Mucosa of rectum (tissue), 2 donors: ENCODE results near the gene SLC25A34.

Experiments used
- H3K27ac ChIP-seq, 2 donors: one replicate each; pipeline ENCODE4 v1.7.0; 2013; ENCODE audit warnings: inconsistent platforms in 2 of 2, low read depth in 2 of 2, low read length in 2 of 2
- H3K27me3 ChIP-seq, 2 donors: one replicate each; pipeline ENCODE4 v1.7.0; 2013; ENCODE audit warnings: low read length in 2 of 2; ENCODE audit not compliant: control insufficient read depth in 2 of 2, insufficient read depth in 2 of 2
- H3K36me3 ChIP-seq, 2 donors: one replicate each; pipeline ENCODE4 v1.7.0; 2013; ENCODE audit warnings: low read length in 2 of 2; ENCODE audit not compliant: control insufficient read depth in 2 of 2, insufficient read depth in 2 of 2
- H3K4me1 ChIP-seq, 2 donors: one replicate each; pipeline ENCODE4 v1.7.0; 2013; ENCODE audit warnings: low read length in 2 of 2, mild to moderate bottlenecking in 1 of 2; ENCODE audit not compliant: control insufficient read depth in 2 of 2, insufficient read depth in 2 of 2
- H3K4me3 ChIP-seq, 2 donors: one replicate each; pipeline ENCODE4 v1.7.0; 2013; ENCODE audit warnings: low read length in 2 of 2
- H3K9ac ChIP-seq, 2 donors: one replicate each; pipeline ENCODE4 v1.7.0; 2013; ENCODE audit warnings: low read length in 2 of 2, low read depth in 1 of 2, mild to moderate bottlenecking in 1 of 2
- H3K9me3 ChIP-seq, 2 donors: one replicate each; pipeline ENCODE4 v1.7.0; 2013; ENCODE audit warnings: low read length in 2 of 2; ENCODE audit not compliant: control insufficient read depth in 2 of 2
- donor health status: healthy.
- donor health status: Normal muscosa, but diverticular disease.

The SLC25A34 gene

GRCh38 chr1:15758953-15759661, 23.0 kb downstream of the SLC25A34 start:
- H3K9me3 ChIP-seq: no peaks in the 10 kb centered on the region

GRCh38 chr1:15760520-15761211, 24.6 kb downstream of the SLC25A34 start:
- peak overlapping the region in 1 of 2 donors; percentile 28 for H3K4me3 ChIP-seq
- peak overlapping the region; percentile 9 to 31 for H3K9ac ChIP-seq
- peaks cover 0 to 4% of the 10 kb centered on the region in 2 donors for H3K27me3 ChIP-seq
- peak overlapping the region; percentile 65 to 74 for H3K27ac ChIP-seq
- H3K9me3 ChIP-seq: no peaks in the 10 kb centered on the region
- H3K36me3 ChIP-seq: peaks cover 11 to 16% of the 10 kb centered on the region in 2 donors
- peaks cover 41 to 63% of the 10 kb centered on the region in 2 donors for H3K4me1 ChIP-seq

More at GRCh38 chr1:15758953-15759661, 23.0 kb downstream of the SLC25A34 start:
- Histone ChIP-seq H3K4me3 (peak overlapping the region; percentile 48 to 66), H3K4me1 (peaks cover 29 to 53% of the 10 kb centered on the region in 2 donors), H3K27me3 (peaks cover 0 to 4% of the 10 kb centered on the region in 2 donors), H3K27ac (peak overlapping the region; percentile 56 to 74), H3K36me3 (peaks cover 0 to 6% of the 10 kb centered on the region in 2 donors), H3K9ac (peak overlapping the region; percentile 65 to 78)

- Histone ChIP-seq H3K27me3 (peaks cover 0 to under 1% of the 10 kb centered on the region in 2 donors), H3K36me3 (peaks cover 13 to 19% of the 10 kb centered on the region in 2 donors), H3K4me1 (peaks cover 34 to 54% of the 10 kb centered on the region in 2 donors), H3K9me3 (no peaks in the 10 kb centered on the region), H3K9ac (no peak overlapping the region), H3K27ac (peak overlapping the region; percentile 65 to 74), H3K4me3 (no peak overlapping the region)
Measured at GRCh38 chr1:15761366-15762128, 25.5 kb downstream of the SLC25A34 start.

- Histone ChIP-seq H3K9ac (no peak overlapping the region), H3K4me3 (no peak overlapping the region), H3K4me1 (peaks cover 33 to 47% of the 10 kb centered on the region in 2 donors), H3K27me3 (no peaks in the 10 kb centered on the region), H3K36me3 (peaks cover 19 to 26% of the 10 kb centered on the region in 2 donors), H3K9me3 (no peaks in the 10 kb centered on the region), H3K27ac (peak overlapping the region in 1 of 2 donors; percentile 4)
Measured at GRCh38 chr1:15762546-15762945, 26.5 kb downstream of the SLC25A34 start.

- Histone ChIP-seq H3K4me1 (peaks cover 26 to 37% of the 10 kb centered on the region in 2 donors), H3K36me3 (peaks cover 34 to 40% of the 10 kb centered on the region in 2 donors), H3K4me3 (peak overlapping the region; percentile 14 to 34), H3K27me3 (no peaks in the 10 kb centered on the region), H3K9me3 (no peaks in the 10 kb centered on the region), H3K9ac (peak overlapping the region; percentile 32 to 34), H3K27ac (peak overlapping the region; percentile 80 to 89)
Measured at GRCh38 chr1:15764269-15764764, 28.3 kb downstream of the SLC25A34 start.

GRCh38 chr1:15764890-15765289, 28.8 kb downstream of the SLC25A34 start:
- Histone ChIP-seq H3K9me3 (no peaks in the 10 kb centered on the region), H3K27ac (peak overlapping the region; percentile 80 to 89), H3K4me1 (peaks cover 24 to 34% of the 10 kb centered on the region in 2 donors), H3K27me3 (no peaks in the 10 kb centered on the region), H3K4me3 (peak overlapping the region; percentile 20 to 34), H3K36me3 (peaks cover 34 to 40% of the 10 kb centered on the region in 2 donors), H3K9ac (peak overlapping the region in 1 of 2 donors; percentile 32)

GRCh38 chr1:15765495-15766194, 29.6 kb downstream of the SLC25A34 start:
- H3K9ac ChIP-seq: no peak overlapping the region
- H3K27ac ChIP-seq: peak overlapping the region in 1 of 2 donors; percentile 89
- no peaks in the 10 kb centered on the region for H3K27me3 ChIP-seq
- H3K4me3 ChIP-seq: no peak overlapping the region
- peaks cover 40 to 46% of the 10 kb centered on the region in 2 donors for H3K36me3 ChIP-seq
- H3K9me3 ChIP-seq: no peaks in the 10 kb centered on the region
- H3K4me1 ChIP-seq: peaks cover 24 to 32% of the 10 kb centered on the region in 2 donors

GRCh38 chr1:15767941-15768340, 31.9 kb downstream of the SLC25A34 start:
- H3K36me3 ChIP-seq: peaks cover 56 to 57% of the 10 kb centered on the region in 2 donors
- no peak overlapping the region for H3K27ac ChIP-seq
- H3K9ac ChIP-seq: no peak overlapping the region
- H3K27me3 ChIP-seq: no peaks in the 10 kb centered on the region
- no peaks in the 10 kb centered on the region for H3K9me3 ChIP-seq
- peaks cover 18% of the 10 kb centered on the region in 2 donors for H3K4me1 ChIP-seq
- H3K4me3 ChIP-seq: no peak overlapping the region

GRCh38 chr1:15768388-15768787, 32.3 kb downstream of the SLC25A34 start:
- Histone ChIP-seq H3K9ac (no peak overlapping the region), H3K27me3 (no peaks in the 10 kb centered on the region), H3K9me3 (no peaks in the 10 kb centered on the region), H3K4me1 (peaks cover 18% of the 10 kb centered on the region in 2 donors), H3K27ac (no peak overlapping the region), H3K36me3 (peaks cover 56 to 57% of the 10 kb centered on the region in 2 donors), H3K4me3 (no peak overlapping the region)
